OCI-LY3 (cell line): ENCODE results near the gene ANKRD30B.
"Not testable (repeated sequence)": the region's sequence is repeated elsewhere in the genome, so short reads cannot be mapped to it uniquely, and the experiment has no call there.

ENCODE experiments used
- CTCF ChIP-seq: fragments of 200-600, 300-600 bp; sonication (generic); IDR thresholded peaks from 2 replicates; pipeline ENCODE4 v1.5.1; 2014; ENCODE audit warnings: antibody characterized with exemption, low read length, low read depth
- EZH2phosphoT487 ChIP-seq: fragments of 200-600 bp; shearing (Covaris generic); IDR thresholded peaks from 2 replicates; pipeline ENCODE4 v1.6.1; 2018; ENCODE audit warnings: antibody characterized with exemption, mixed run types, low read depth

GRCh38 chr18:14826972-14827632, 79.1 kb downstream of the ANKRD30B start:
- TF ChIP-seq CTCF, EZH2phosphoT487: not testable (repeated sequence)
